GM21381 (cell line): ENCODE measurements around the gene HLA-DQA2.
"Not testable (repeated sequence)": the region's sequence is repeated elsewhere in the genome, so short reads cannot be mapped to it uniquely, and the experiment has no call there.

Experiments
- ATAC-seq: cut with Tn5 transposase; IDR thresholded peaks from one replicate; pipeline ENCODE4 v1.9.1; 2021; ENCODE audit warnings: mild to moderate bottlenecking, moderate library complexity; ENCODE audit not compliant: unreplicated experiment

Gene HLA-DQA2

GRCh38 chr6:32775071-32775470 lies 33.9 kb downstream of the HLA-DQA2 start:
- no peak for ATAC-seq

GRCh38 chr6:32779036-32779435 lies 37.8 kb downstream of the HLA-DQA2 start:
- no peak for ATAC-seq

- not testable (repeated sequence) for ATAC-seq
Measured at GRCh38 chr6:32782923-32783322, 41.7 kb downstream of the HLA-DQA2 start.

GRCh38 chr6:32785781-32786533 lies 44.8 kb downstream of the HLA-DQA2 start:
- ATAC-seq, result no peak

GRCh38 chr6:32790306-32790705 lies 49.1 kb downstream of the HLA-DQA2 start:
- no peak for ATAC-seq

- no peak for ATAC-seq
Measured at GRCh38 chr6:32792901-32793435, 51.8 kb downstream of the HLA-DQA2 start.

- no peak for ATAC-seq
Measured at GRCh38 chr6:32794510-32794909, 53.3 kb downstream of the HLA-DQA2 start.
